ENCODE results near the gene CEP57.

DNA sequence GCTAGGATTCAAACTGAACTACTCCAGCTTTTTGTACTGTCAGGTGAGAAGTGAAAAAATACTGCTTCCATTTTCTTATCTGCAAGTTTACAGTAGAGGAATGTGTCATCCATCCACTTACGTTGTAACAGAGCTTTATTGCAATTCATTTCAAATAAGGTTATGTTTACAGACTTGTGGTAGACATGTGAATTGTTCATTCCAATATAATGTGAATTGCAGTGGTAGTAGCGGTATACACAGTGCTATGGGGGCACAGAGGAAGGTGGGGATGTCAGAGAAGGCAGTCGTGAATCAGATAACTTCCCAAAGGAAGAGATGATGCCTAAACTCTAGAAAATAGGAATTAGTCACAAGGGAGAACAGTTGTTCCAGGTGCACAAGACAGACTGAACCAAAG is 42.5 kb downstream of the CEP57 start:
- TF ChIP-seq POLR2A (IDR thresholded peaks at IDR 0.05): no peak
- TF ChIP-seq, protein P1, sequence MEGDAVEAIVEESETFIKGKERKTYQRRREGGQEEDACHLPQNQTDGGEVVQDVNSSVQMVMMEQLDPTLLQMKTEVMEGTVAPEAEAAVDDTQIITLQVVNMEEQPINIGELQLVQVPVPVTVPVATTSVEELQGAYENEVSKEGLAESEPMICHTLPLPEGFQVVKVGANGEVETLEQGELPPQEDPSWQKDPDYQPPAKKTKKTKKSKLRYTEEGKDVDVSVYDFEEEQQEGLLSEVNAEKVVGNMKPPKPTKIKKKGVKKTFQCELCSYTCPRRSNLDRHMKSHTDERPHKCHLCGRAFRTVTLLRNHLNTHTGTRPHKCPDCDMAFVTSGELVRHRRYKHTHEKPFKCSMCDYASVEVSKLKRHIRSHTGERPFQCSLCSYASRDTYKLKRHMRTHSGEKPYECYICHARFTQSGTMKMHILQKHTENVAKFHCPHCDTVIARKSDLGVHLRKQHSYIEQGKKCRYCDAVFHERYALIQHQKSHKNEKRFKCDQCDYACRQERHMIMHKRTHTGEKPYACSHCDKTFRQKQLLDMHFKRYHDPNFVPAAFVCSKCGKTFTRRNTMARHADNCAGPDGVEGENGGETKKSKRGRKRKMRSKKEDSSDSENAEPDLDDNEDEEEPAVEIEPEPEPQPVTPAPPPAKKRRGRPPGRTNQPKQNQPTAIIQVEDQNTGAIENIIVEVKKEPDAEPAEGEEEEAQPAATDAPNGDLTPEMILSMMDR (IDR thresholded peaks at IDR 0.05): no peak
